HG03103 (cell line): ENCODE results near the gene SERPINA3.
"Not testable (repeated sequence)": the region's sequence is repeated elsewhere in the genome, so short reads cannot be mapped to it uniquely, and the experiment has no call there.

Source experiments
- ATAC-seq: cut with Tn5 transposase; IDR thresholded peaks from one replicate; pipeline ENCODE4 v1.9.1; 2021; ENCODE audit warnings: low read depth; ENCODE audit not compliant: unreplicated experiment

SERPINA3 gene

GRCh38 chr14:94583557-94583956 is 28.6 kb upstream of the SERPINA3 start:
- no peak for ATAC-seq

GRCh38 chr14:94584591-94585280 is 27.5 kb upstream of the SERPINA3 start:
- no peak for ATAC-seq

- ATAC-seq, result no peak
Observed at GRCh38 chr14:94586635-94587034, 25.6 kb upstream of the SERPINA3 start.

GRCh38 chr14:94588311-94588710 is 23.9 kb upstream of the SERPINA3 start:
- no peak for ATAC-seq

- ATAC-seq, result no peak
Observed at GRCh38 chr14:94591073-94591472, 21.1 kb upstream of the SERPINA3 start.

GRCh38 chr14:94591871-94592270 is 20.3 kb upstream of the SERPINA3 start:
- no peak for ATAC-seq

GRCh38 chr14:94592457-94592856 is 19.7 kb upstream of the SERPINA3 start:
- no peak for ATAC-seq

- ATAC-seq, result no peak
Observed at GRCh38 chr14:94593376-94593748, 18.8 kb upstream of the SERPINA3 start.

- ATAC-seq, result no peak
Observed at GRCh38 chr14:94593749-94594431, 18.3 kb upstream of the SERPINA3 start.

GRCh38 chr14:94594441-94594840 is 17.8 kb upstream of the SERPINA3 start:
- ATAC-seq, result no peak

GRCh38 chr14:94595912-94596311 is 16.3 kb upstream of the SERPINA3 start:
- ATAC-seq, result no peak

GRCh38 chr14:94596361-94596760 is 15.8 kb upstream of the SERPINA3 start:
- no peak for ATAC-seq

GRCh38 chr14:94597788-94598187 is 14.4 kb upstream of the SERPINA3 start:
- no peak for ATAC-seq

GRCh38 chr14:94598506-94598815 is 13.7 kb upstream of the SERPINA3 start:
- no peak for ATAC-seq

- ATAC-seq, result no peak
Observed at GRCh38 chr14:94598816-94599655, 13.2 kb upstream of the SERPINA3 start.

GRCh38 chr14:94599656-94600004 is 12.6 kb upstream of the SERPINA3 start:
- ATAC-seq, result no peak

GRCh38 chr14:94600148-94600545 is 12.0 kb upstream of the SERPINA3 start:
- no peak for ATAC-seq

GRCh38 chr14:94601884-94602391 is 10.3 kb upstream of the SERPINA3 start:
- ATAC-seq, result no peak

- no peak for ATAC-seq
Observed at GRCh38 chr14:94602722-94603121, 9.5 kb upstream of the SERPINA3 start.

GRCh38 chr14:94605361-94605760 is 6.8 kb upstream of the SERPINA3 start:
- ATAC-seq, result no peak

- ATAC-seq, result not testable (repeated sequence)
Observed at GRCh38 chr14:94608966-94609365, 3.2 kb upstream of the SERPINA3 start.
